DOHH2 (cell line): ENCODE data around the gene HSPB1.
A peak's percentile ranks its signal among the peaks of the same experiment; 100 is the strongest.

Experiments used
- CTCF ChIP-seq: fragments of 200-600 bp; sonication (generic); IDR thresholded peaks from one replicate; pipeline ENCODE4 v1.5.1; 2014; ENCODE audit warnings: antibody characterized with exemption, mild to moderate bottlenecking, low read depth, low read length; ENCODE audit not compliant: poor library complexity, severe bottlenecking
- EZH2phosphoT487 ChIP-seq: fragments of 200-600 bp; sonication (generic); IDR thresholded peaks from 2 replicates; pipeline ENCODE4 v1.6.1; 2017; ENCODE audit warnings: borderline replicate concordance, mild to moderate bottlenecking, antibody characterized with exemption, low read length, moderate library complexity, mixed read lengths

DNA sequence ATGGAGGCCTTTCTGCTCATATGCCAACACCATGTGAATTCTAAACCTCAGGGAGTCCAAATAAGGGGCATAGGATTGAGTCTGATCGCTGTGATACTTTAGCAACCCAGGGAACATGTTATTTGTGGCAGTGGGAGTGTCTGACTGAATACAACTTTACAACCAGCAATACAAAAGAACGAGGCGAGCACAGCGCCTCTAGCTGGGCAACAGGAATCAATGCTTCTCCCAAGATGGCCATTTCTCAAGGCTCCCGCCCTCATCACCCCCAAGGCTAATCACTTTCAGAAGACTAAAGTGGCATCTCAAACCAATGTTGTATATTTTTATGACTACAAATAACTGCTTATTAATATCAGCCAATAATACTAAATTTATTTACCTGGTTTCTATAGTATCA, 28.2 kb downstream of the HSPB1 start:
- TF ChIP-seq CTCF (peak; percentile 32), EZH2phosphoT487 (no peak)
